Endothelial cell of umbilical vein (primary cell): Measurements from ENCODE around the gene UVRAG. TPM values are rescaled to one million over a fixed set of nuclear protein-coding genes. Genes with fewer than 3 reads are reported as not detected.

Experiments
- BruUV-seq: library from RNA; stranded (reverse); fragments of 400-500 nt; replicated peaks from 2 replicates; lab custom pipeline; 2021; lab: Mats Ljungman, UMichigan
- CTCF ChIA-PET: fragments of 300-600, 350-600 bp; sonication (Branson Sonifier 250); formaldehyde crosslinking; loops from one replicate; lab custom pipeline; 2021; ENCODE audit warnings: antibody characterized with exemption, inconsistent platforms; lab: Charles Lee
- POLR2A ChIA-PET: fragments of 300-600, 350-600 bp; sonication (Branson Sonifier 250); formaldehyde crosslinking; loops from one replicate; lab custom pipeline; 2021; ENCODE audit warnings: antibody characterized with exemption, inconsistent platforms; lab: Charles Lee
- DNase-seq: peaks from one replicate; pipeline ENCODE4 v3.0.0-alpha.2; 2011; ENCODE audit warnings: low read depth, low spot score
- FAIRE-seq: peaks from 2 replicates; lab custom pipeline; 2011; peaks lifted over from hg19 to GRCh38; lab: Jason Lieb, UNC
- H2AFZ ChIP-seq: 2 replicates; pipeline ENCODE4 v1.6.0; 2012; ENCODE audit warnings: low read depth, low read length, control low read depth, inconsistent platforms
- H3K27ac ChIP-seq: 2 replicates; pipeline ENCODE4 v1.5.1; 2011; ENCODE audit warnings: low read depth, mild to moderate bottlenecking, control low read depth, low read length, moderate library complexity; ENCODE audit not compliant: insufficient read depth
- H3K27me3 ChIP-seq, 2 experiments: 2 replicates each; pipeline versions ENCODE4 v1.6.0 to v1.6.1; 2011; ENCODE audit warnings: low read length in 2 of 2, mixed read lengths in 1 of 2; ENCODE audit not compliant: control insufficient read depth in 2 of 2, insufficient read depth in 2 of 2
- H3K36me3 ChIP-seq, 2 experiments: 2 replicates in 1 of 2; 3 replicates in 1 of 2; pipeline ENCODE4 v1.5.1; 2011; ENCODE audit warnings: low read length in 2 of 2, mild to moderate bottlenecking in 1 of 2, moderate library complexity in 1 of 2; ENCODE audit not compliant: control insufficient read depth in 2 of 2, insufficient read depth in 2 of 2; ENCODE audit errors: extremely low read depth in 1 of 2
- H3K4me1 ChIP-seq: 3 replicates; pipeline ENCODE4 v1.5.1; 2011; ENCODE audit warnings: mild to moderate bottlenecking, low read length; ENCODE audit not compliant: control insufficient read depth, insufficient read depth; ENCODE audit errors: extremely low read depth
- H3K4me2 ChIP-seq: 2 replicates; pipeline ENCODE4 v1.6.1; 2011; ENCODE audit warnings: low read length, control low read depth, mixed read lengths; ENCODE audit not compliant: insufficient read depth
- H3K4me3 ChIP-seq, 3 experiments: fragments of 200-600 bp in 1 of 3; sonication (generic), shearing (Covaris generic) in 1 of 3; replicated peaks in 1 of 3; 2 replicates each; pipeline ENCODE4 v1.5.1; 2011 to 2016; ENCODE audit warnings: control low read depth in 3 of 3, low read length in 3 of 3, mild to moderate bottlenecking in 2 of 3, inconsistent platforms in 1 of 3, low read depth in 1 of 3, moderate library complexity in 1 of 3; ENCODE audit not compliant: insufficient read depth in 1 of 3
- H3K79me2 ChIP-seq: 2 replicates; pipeline ENCODE4 v1.6.0; 2012; ENCODE audit warnings: low read length, inconsistent platforms; ENCODE audit not compliant: control insufficient read depth, insufficient read depth
- H3K9ac ChIP-seq: replicated peaks from 2 replicates; pipeline ENCODE3; 2011; ENCODE audit warnings: low read length, control low read depth; ENCODE audit not compliant: insufficient read depth; ENCODE audit errors: extremely low read depth
- H3K9me1 ChIP-seq: replicated peaks from 3 replicates; pipeline ENCODE4 v1.6.0; 2011; ENCODE audit warnings: mild to moderate bottlenecking, low read length; ENCODE audit not compliant: control insufficient read depth, insufficient read depth; ENCODE audit errors: extremely low read depth
- H3K9me3 ChIP-seq: replicated peaks from 2 replicates; pipeline ENCODE4 v1.5.1; 2012; ENCODE audit warnings: low read length, inconsistent platforms; ENCODE audit not compliant: control insufficient read depth, insufficient read depth
- H4K20me1 ChIP-seq: replicated peaks from 2 replicates; pipeline ENCODE3; 2011; ENCODE audit warnings: mild to moderate bottlenecking, low read length; ENCODE audit not compliant: control insufficient read depth, insufficient read depth; ENCODE audit errors: extremely low read depth
- EZH2 ChIP-seq: IDR thresholded peaks from 2 replicates; pipeline ENCODE4 v1.6.1; 2012; ENCODE audit warnings: borderline replicate concordance, low read depth, mild to moderate bottlenecking, moderate library complexity, low read length, inconsistent platforms; ENCODE audit not compliant: severe bottlenecking
- FOS ChIP-seq: IDR thresholded peaks from 2 replicates; pipeline ENCODE4 v1.6.1; 2011; ENCODE audit warnings: mild to moderate bottlenecking, low read length, moderate library complexity, borderline replicate concordance; ENCODE audit not compliant: insufficient read depth
- GATA2 ChIP-seq: IDR thresholded peaks from 2 replicates; pipeline ENCODE4 v1.7.0; 2011; ENCODE audit warnings: low read depth, mild to moderate bottlenecking, moderate library complexity, mixed read lengths, low read length; ENCODE audit not compliant: insufficient read length, insufficient read depth
- JUN ChIP-seq: IDR thresholded peaks from 2 replicates; pipeline ENCODE4 v1.6.1; 2011; ENCODE audit warnings: borderline replicate concordance, low read depth; ENCODE audit not compliant: insufficient read length, insufficient read depth
- MAX ChIP-seq: IDR thresholded peaks from 2 replicates; pipeline ENCODE4 v1.6.1; 2011; ENCODE audit not compliant: insufficient read depth, insufficient read length
- MYC ChIP-seq: IDR thresholded peaks from one replicate; pipeline ENCODE4 v1.6.1; 2011; ENCODE audit warnings: mild to moderate bottlenecking, low read depth, low read length
- POLR2A ChIP-seq: IDR thresholded peaks from 2 replicates; pipeline ENCODE4 v1.6.1; 2012; ENCODE audit warnings: low read depth, mild to moderate bottlenecking, control low read depth, low read length
- POLR2AphosphoS5 ChIP-seq: IDR thresholded peaks from 2 replicates; pipeline ENCODE4 v1.6.1; 2012; ENCODE audit warnings: low read depth, mild to moderate bottlenecking, control low read depth, low read length, moderate library complexity; ENCODE audit not compliant: insufficient read depth
- dilution Hi-C: fragments of 300-500 bp; cut with MboI; formaldehyde crosslinking; loops from one replicate; pipeline ENCODE4 v1.15.0; 2019; ENCODE audit warnings: low sequenced_read_pairs; ENCODE audit not compliant: extremely low pct_ligation_motif_present
- intact Hi-C: fragments of 100-400 bp; cut with micrococcal nuclease; formaldehyde crosslinking; loops from one replicate; pipeline ENCODE4 v1.10.0; 2022
- polyA plus RNA-seq, 4 experiments: library from polyadenylated mRNA; depleted of rRNA in 3 of 4; stranded (reverse) in 3 of 4; unstranded in 1 of 4; fragments of >200 nt; gene quantifications; 2 replicates each; pipeline versions ENCODE4 v1.2.1 to v1.2.3, GENCODE V29; 2011 to 2012; ENCODE audit warnings: missing spikeins in 1 of 4
- total RNA-seq: library from RNA; stranded (reverse); gene quantifications from 2 replicates; pipeline ENCODE4 v1.2.3, GENCODE V29; 2021
- TF ChIP-seq, protein P1 (sequence below), 2 donors: IDR thresholded peaks; 1 replicate in 1 of 2; 2 replicates in 1 of 2; pipeline ENCODE4 v1.5.1; 2011; ENCODE audit warnings: low read length in 2 of 2, mild to moderate bottlenecking in 2 of 2, moderate library complexity in 2 of 2, control low read depth in 1 of 2, inconsistent platforms in 1 of 2, low read depth in 1 of 2; ENCODE audit not compliant: insufficient read depth in 1 of 2; ENCODE audit errors: extremely low read depth in 1 of 2

The UVRAG gene
- total and polyA plus RNA-seq, 2 donors (not counting 3 experiments of a cell fraction or from before 2014, with no cell fraction given) = 21.2 to 65.6 TPM

GRCh38 chr11:75893251-75893650 is 78.2 kb downstream of the UVRAG start:
- no peak overlapping the region for H3K27ac ChIP-seq
- intact Hi-C loops (no loop called here), dilution Hi-C loops (no loop called here)
- FAIRE-seq = no peak
- TF ChIP-seq FOS (no peak), GATA2 (no peak), EZH2 (no peak), POLR2A (no peak), POLR2AphosphoS5 (no peak), JUN (no peak), MYC (no peak), MAX (no peak)
- TF ChIP-seq, protein P1, sequence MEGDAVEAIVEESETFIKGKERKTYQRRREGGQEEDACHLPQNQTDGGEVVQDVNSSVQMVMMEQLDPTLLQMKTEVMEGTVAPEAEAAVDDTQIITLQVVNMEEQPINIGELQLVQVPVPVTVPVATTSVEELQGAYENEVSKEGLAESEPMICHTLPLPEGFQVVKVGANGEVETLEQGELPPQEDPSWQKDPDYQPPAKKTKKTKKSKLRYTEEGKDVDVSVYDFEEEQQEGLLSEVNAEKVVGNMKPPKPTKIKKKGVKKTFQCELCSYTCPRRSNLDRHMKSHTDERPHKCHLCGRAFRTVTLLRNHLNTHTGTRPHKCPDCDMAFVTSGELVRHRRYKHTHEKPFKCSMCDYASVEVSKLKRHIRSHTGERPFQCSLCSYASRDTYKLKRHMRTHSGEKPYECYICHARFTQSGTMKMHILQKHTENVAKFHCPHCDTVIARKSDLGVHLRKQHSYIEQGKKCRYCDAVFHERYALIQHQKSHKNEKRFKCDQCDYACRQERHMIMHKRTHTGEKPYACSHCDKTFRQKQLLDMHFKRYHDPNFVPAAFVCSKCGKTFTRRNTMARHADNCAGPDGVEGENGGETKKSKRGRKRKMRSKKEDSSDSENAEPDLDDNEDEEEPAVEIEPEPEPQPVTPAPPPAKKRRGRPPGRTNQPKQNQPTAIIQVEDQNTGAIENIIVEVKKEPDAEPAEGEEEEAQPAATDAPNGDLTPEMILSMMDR (IDR thresholded peaks at IDR 0.05; ENCODE audit: extremely low read depth in 1 of 2, insufficient read depth in 1 of 2, low read depth in 1 of 2, low read length in 2 of 2) = no peak
- no peak overlapping the region for H3K9ac ChIP-seq
- no peaks in the 10 kb centered on the region for H3K4me1 ChIP-seq
- H3K36me3 ChIP-seq = peaks cover 4 to 10% of the 10 kb centered on the region in 2 experiments
- H3K79me2 ChIP-seq = peaks cover 17% of the 10 kb centered on the region
- no peak overlapping the region for H3K4me3 ChIP-seq
- H3K9me3 ChIP-seq = no peaks in the 10 kb centered on the region
- DNase-seq = no peak
- ChIA-PET POLR2A (no interaction called here), CTCF (interaction anchor here (13.4 kb wide), 1 partner anchor 259 kb away, joined by 288 read pairs; no protein-coding TSS in a partner anchor)
- no TSS peak for BruUV-seq
- H3K27me3 ChIP-seq = no peaks in the 10 kb centered on the region
- no peak overlapping the region for H2AFZ ChIP-seq
- peaks cover 2% of the 10 kb centered on the region for H3K9me1 ChIP-seq
- peaks cover 8% of the 10 kb centered on the region for H4K20me1 ChIP-seq
- no peak overlapping the region for H3K4me2 ChIP-seq
